ENCODE results near the gene GALNT12.

DNA sequence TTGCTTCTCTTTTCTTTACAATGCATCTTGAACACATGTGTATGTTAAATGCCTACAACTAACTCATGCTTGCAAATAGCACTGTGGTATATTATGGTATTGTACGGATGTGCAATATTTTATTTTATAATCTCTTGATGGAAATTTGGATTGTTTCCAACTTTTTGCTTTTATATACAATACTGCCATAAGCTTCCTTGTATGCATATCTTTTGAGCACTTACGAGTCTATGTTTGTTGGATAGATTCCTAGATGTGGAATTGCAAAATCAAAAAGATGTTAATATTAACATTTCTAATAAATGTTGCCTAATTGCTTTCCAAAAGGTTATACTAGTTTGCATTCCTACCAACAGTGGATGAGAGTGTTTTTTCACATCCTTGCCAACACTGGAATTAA is 3.4 kb upstream of the GALNT12 start:
- no peak for TF ChIP-seq EZH2phosphoT487 (IDR thresholded peaks at IDR 0.05; ENCODE audit: low read depth)
- TF ChIP-seq, protein P1, sequence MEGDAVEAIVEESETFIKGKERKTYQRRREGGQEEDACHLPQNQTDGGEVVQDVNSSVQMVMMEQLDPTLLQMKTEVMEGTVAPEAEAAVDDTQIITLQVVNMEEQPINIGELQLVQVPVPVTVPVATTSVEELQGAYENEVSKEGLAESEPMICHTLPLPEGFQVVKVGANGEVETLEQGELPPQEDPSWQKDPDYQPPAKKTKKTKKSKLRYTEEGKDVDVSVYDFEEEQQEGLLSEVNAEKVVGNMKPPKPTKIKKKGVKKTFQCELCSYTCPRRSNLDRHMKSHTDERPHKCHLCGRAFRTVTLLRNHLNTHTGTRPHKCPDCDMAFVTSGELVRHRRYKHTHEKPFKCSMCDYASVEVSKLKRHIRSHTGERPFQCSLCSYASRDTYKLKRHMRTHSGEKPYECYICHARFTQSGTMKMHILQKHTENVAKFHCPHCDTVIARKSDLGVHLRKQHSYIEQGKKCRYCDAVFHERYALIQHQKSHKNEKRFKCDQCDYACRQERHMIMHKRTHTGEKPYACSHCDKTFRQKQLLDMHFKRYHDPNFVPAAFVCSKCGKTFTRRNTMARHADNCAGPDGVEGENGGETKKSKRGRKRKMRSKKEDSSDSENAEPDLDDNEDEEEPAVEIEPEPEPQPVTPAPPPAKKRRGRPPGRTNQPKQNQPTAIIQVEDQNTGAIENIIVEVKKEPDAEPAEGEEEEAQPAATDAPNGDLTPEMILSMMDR (IDR thresholded peaks at IDR 0.05; ENCODE audit: low read depth, low read length) = no peak
